SH-SY5Y (cell line): ENCODE results near the gene GPC5.

Experiments used
- GATA2 ChIP-seq: IDR thresholded peaks from 2 replicates; pipeline ENCODE4 v1.6.1; 2011; ENCODE audit warnings: mild to moderate bottlenecking, low read depth, low read length
- GATA3 ChIP-seq: IDR thresholded peaks from 2 replicates; pipeline ENCODE4 v1.6.1; 2011; ENCODE audit warnings: low read depth, mild to moderate bottlenecking, low read length, moderate library complexity

- TF ChIP-seq GATA2 (no peak), GATA3 (no peak)
Observed at GRCh38 chr13:92621985-92622384, 1223.6 kb downstream of the GPC5 start.
